Measurements from ENCODE around the gene SLC9A9. TPM values are rescaled to one million over a fixed set of nuclear protein-coding genes. Genes with fewer than 3 reads are reported as not detected.
"Not testable (repeated sequence)": the region's sequence is repeated elsewhere in the genome, so short reads cannot be mapped to it uniquely, and the experiment has no call there.

Gene SLC9A9
- total RNA-seq, 1 experiment from 2014 or later, result 0.20 TPM

DNA sequence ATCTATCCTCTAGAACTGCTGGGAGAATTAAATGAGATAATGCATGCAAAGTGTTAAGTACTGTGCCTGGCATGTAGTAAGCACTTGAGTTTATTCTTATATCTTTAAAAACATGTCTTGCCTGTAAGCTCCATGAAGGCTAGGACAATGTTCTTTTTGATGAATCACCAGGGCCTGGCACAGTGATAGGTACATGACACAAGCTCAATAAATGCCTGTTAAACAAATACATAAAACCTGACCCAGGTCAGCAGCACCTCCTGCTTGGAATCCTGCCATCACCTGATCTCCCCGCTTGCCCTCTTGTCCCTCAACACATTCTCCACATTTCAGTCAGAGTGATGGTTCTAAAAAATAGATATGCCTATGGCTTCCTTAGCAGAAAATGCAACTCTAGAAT is 541.9 kb downstream of the SLC9A9 start:
- Histone ChIP-seq H3K36me3 (no peaks in the 10 kb centered on the region), H3K4me3 (no peak overlapping the region), H3K9me3 (no peaks in the 10 kb centered on the region), H3K27me3 (no peaks in the 10 kb centered on the region)
- DNase-seq, result no peak

DNA sequence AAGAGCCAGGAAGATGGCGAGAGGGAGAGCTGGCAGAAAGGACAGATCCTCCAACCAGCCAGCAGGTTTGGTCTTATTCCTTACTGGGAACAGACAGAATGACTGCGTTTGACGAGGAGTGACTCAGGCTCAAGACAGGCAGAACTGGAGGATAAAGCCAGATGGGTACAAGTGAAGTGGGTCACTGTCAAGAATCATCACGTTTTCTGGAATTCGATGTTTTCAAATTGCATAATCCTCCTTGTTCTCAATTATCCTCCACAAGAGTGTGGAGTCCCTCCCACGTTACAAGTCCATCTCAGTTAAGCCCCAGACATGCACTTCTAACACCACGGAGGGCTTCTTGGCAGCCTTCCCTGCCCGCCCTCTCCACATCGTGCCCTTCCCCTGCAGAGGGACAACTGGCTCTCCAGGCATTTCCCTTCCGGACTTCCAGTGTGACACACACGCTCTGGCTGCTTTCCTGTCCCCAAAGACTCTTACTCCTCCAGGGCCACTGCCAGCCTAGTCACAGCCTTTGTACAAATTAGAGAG is 545.6 kb downstream of the SLC9A9 start:
- Histone ChIP-seq H3K9me3 (no peaks in the 10 kb centered on the region), H3K27me3 (no peaks in the 10 kb centered on the region), H3K36me3 (no peaks in the 10 kb centered on the region), H3K4me3 (no peak overlapping the region)
- DNase-seq, result peak; percentile 75

DNA sequence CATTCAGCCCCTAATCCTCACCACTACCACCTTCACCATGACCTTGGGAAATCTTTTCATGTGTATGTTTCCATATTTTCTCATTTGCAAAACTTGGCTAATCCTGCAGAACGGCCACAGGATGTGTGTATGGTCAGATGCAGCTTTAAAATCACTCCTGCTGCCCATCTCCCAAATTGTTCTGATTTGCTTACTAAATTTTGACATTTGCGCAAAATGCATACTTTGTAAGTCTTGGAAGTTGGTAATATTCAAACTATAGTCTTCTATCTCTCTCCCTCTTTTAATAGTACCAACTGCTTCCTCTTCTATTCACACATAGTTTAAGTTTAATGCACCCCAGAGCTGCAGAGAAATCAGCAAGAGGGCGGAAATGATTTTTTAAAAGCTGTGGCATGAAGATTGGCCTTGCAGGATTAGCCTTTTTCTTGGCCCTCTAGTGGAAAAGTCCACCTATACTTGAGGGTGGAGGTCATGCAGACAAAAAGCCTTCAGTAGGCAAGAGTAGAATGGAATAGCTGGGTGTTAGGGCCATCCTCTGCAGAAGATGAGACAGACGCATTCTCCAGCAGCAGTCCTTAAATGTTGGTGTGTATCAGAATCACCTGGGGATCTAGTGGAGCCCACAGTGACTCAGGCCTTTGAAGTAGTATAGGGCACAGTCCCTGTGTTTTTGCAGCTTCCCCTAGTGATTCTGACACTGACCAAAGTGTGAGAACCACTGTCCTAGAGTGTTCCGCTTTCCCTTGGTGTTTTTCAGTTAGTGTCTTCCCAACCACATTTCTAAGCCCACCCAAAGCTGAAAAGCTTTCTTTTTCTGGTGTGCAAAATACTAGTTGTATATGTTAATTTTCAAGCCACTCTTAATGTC is 547.0 kb downstream of the SLC9A9 start:
- no peak for DNase-seq
- Histone ChIP-seq H3K9me3 (no peaks in the 10 kb centered on the region), H3K27me3 (no peaks in the 10 kb centered on the region), H3K36me3 (no peaks in the 10 kb centered on the region), H3K4me3 (no peak overlapping the region)

DNA sequence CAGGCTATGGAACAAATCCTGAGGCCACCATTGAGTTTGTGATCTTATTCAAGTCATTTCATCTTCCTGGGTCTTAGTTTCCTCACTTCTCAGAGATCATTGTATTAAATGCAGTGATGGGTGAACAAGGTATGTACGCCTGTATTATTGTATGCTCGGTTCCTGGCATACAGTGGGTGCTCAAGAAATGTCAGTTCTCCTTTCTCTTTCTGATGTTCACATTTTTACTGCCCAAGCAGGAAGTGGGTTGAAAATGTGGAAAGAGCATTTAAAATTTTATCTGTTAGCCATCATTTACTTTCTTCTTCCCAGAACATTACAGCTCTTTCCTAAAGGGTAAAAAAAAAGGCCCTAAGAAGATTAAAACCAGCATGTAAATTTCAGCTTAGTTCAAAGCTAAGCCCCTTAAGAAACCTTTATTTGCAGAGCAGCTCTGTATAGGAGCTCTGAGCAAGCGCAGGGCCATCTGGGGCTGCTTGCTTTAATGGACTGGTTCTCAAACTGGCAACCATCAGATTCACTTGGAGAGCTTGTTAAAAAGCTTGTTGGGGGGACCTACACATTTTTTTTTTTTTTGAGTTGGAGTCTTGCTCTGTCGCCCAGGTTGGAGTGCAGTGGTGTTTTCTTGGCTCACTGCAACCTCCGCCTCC is 549.3 kb downstream of the SLC9A9 start:
- no peak for DNase-seq
- H3K36me3 ChIP-seq, result no peaks in the 10 kb centered on the region
- H3K4me3 ChIP-seq, result no peak overlapping the region
- no peaks in the 10 kb centered on the region for H3K27me3 ChIP-seq
- H3K9me3 ChIP-seq, result no peaks in the 10 kb centered on the region

DNA sequence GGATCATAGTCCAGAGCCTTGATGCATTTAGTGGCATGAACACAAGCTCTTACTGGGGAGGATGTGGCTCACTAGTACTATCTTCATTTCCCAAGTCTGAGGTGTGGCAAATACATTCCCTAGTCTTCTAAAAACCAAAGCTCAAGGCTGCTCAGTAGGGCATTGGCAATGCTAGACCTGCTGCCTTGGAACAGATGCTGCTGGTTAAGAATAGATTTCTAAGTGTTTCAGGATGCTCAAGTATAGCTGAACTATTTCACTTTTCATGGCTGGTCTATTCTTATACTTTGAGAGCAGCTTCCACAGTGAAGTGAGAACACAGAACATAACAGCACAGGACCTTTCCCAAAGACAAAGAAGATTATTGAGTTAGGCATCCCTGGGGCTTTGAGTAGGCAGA is 549.9 kb downstream of the SLC9A9 start:
- H3K9me3 ChIP-seq, result no peaks in the 10 kb centered on the region
- no peak overlapping the region for H3K4me3 ChIP-seq
- DNase-seq, result no peak
- no peaks in the 10 kb centered on the region for H3K27me3 ChIP-seq
- no peaks in the 10 kb centered on the region for H3K36me3 ChIP-seq

DNA sequence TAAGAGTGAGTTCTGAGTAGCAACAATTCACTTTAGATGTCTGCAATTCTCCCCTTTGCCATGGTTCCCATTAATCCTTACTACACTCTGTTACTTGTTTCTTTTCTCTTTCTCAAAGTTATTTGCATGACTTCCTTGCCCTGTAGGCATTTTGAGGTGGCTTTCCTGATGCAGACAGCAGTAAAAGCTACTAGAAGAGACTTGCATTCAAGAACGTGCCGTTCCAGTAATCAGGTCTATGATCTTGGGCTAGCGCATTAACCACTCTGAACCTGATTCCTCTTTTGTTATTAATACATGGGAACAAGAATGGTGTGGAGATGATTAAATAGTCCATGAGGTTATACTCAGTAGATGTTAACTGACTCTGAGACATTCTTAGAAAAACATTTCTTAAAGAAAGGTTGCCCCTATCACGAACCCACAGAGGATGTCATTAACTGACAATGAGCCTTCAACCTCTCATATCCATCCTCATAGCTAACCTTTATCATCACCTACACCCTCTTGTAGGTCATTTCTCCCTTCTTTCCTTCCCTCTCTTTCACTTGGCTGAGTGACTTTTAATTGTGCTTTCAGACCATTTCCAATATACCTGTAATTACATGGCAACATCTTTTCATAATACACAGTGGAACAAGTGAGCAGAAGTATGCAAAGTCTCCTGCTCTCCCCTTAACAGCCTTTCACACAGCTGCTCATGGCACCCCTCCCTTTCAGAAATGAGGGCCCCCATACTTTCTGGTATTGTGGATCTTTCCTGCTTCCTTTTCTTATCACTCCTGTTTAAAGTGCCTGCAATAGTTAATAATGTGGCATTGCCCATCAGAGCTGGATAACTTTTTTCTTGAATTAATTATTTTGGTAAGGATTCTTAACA is 552.8 kb downstream of the SLC9A9 start:
- H3K9me3 ChIP-seq, result no peaks in the 10 kb centered on the region
- H3K27me3 ChIP-seq, result no peaks in the 10 kb centered on the region
- no peak for DNase-seq
- no peaks in the 10 kb centered on the region for H3K36me3 ChIP-seq
- H3K4me3 ChIP-seq, result no peak overlapping the region

DNA sequence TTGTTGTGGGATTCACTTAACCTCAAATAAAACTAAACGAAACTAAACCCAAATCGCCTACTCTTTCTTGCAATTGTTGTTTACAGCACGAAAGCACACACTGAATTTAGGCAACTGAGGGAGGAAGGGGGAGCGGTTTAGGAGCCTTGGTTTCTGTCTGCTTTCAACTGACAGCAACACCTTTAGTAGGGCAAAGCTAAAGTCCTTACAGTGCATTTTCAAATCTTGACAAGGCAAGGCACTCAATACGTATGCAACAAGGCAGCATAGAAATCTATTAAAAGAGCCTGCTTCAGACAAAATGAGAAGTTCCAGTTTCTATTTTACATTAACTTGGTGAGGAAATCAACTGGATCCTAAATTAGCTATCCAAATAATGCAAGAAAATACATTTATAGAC is 554.1 kb downstream of the SLC9A9 start:
- Histone ChIP-seq H3K9me3 (no peaks in the 10 kb centered on the region), H3K36me3 (no peaks in the 10 kb centered on the region), H3K27me3 (no peaks in the 10 kb centered on the region), H3K4me3 (no peak overlapping the region)
- no peak for DNase-seq

DNA sequence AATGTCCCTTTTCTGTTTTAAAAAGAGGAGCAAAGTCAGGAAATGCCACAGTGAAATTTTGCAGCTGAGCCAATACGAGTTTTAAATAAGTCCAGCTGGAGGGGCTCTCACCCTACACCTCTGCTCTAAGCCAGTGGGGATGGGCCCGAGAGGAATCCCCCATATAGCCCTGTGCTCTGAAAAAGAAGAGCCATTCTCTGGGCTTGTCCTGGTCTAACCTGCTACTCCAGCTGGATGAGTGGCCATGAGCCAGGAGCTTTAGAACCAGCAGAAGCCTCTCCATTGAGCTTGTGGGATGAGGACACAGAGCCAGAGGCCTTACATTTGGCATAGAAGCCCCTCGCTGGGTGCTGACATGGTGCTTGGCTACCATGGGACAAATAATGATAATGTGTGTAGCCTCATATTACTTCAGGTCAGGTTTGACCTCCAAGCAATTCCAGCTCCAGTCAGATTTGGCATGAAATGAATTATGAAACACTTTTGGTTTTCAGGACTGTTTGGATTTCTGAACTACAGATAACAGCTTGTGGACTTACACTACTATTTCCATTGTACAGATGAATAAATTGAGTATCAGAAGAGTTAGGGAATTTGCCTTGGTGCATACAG is 556.3 kb downstream of the SLC9A9 start:
- Histone ChIP-seq H3K4me3 (no peak overlapping the region), H3K27me3 (no peaks in the 10 kb centered on the region; the same call in none of the 2 replicates), H3K36me3 (no peaks in the 10 kb centered on the region), H3K9me3 (no peaks in the 10 kb centered on the region)
- no peak for DNase-seq

DNA sequence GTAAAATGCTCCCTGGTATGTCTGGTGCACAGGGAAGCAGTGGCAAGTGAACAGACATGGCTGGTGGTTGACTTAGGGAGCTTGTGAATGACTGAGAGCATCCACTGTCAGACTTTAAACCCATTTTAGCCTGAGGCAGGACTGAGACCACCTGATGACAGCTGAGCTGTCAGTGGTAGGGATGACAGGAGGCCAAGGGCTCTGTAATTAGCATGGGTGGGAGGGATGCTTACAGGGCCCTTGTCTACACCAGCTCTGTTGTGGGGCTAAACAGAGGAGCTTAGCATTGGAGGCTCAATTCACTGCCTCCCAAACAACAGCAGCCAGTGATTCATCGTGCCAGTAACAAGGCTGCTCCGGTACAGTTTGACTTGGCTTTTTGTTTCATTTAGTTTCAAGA is 559.3 kb downstream of the SLC9A9 start:
- no peaks in the 10 kb centered on the region for H3K36me3 ChIP-seq
- peaks cover 3% of the 10 kb centered on the region for H3K27me3 ChIP-seq
- H3K4me3 ChIP-seq, result no peak overlapping the region
- H3K9me3 ChIP-seq, result no peaks in the 10 kb centered on the region
- no peak for DNase-seq

DNA sequence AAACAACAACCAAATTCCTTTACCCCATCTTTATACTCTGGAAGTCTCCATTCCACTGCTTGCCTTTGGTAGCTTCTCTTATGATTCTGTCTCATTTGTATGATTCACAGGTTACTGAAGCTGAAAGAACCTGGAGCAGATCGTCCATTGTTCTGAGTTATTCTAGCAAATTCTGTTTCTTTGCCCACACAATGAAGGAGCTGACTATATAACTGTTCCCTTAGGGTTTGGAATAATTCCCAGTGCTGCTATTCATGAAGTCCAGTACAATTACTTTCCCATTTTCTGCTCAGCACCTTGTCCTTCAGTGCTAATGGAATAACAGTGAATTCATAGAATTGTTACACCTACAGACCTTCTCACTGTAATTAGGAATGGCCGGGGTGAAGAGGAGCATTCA is 560.9 kb downstream of the SLC9A9 start:
- Histone ChIP-seq H3K27me3 (peaks cover 3% of the 10 kb centered on the region), H3K9me3 (no peaks in the 10 kb centered on the region), H3K36me3 (no peaks in the 10 kb centered on the region), H3K4me3 (no peak overlapping the region)
- no peak for DNase-seq

DNA sequence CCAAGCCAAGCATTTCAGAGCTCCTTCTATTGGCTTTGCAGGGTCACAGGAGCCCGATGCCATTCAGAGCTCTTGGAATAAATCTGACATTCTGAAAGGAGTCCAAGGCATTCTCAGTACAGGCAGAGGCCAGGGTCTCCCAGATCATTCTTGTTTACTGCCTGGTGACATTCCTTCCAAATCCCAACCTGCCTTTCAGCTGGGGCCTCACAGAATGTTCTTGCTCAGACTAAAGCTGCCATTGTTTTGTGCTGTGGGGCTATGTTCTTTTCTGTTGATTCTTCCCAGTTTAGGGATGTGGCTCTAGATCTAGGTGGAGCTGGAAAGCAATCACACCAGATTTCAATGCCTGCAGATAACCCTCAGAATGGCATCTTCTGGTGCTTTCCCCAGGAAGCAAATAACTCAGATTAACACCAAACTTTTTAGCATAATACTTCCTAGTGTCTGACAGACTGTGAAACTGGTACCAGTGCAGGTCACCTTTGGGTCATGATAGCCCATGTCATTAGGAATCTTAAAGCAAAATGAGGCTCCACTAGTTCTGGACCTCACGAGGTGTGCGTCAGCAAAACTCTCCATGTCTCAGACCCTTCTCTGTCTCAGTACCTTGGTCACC is 561.8 kb downstream of the SLC9A9 start:
- H3K36me3 ChIP-seq, result no peaks in the 10 kb centered on the region
- DNase-seq, result no peak
- H3K4me3 ChIP-seq, result no peak overlapping the region
- no peaks in the 10 kb centered on the region for H3K9me3 ChIP-seq
- peaks cover 3% of the 10 kb centered on the region for H3K27me3 ChIP-seq

DNA sequence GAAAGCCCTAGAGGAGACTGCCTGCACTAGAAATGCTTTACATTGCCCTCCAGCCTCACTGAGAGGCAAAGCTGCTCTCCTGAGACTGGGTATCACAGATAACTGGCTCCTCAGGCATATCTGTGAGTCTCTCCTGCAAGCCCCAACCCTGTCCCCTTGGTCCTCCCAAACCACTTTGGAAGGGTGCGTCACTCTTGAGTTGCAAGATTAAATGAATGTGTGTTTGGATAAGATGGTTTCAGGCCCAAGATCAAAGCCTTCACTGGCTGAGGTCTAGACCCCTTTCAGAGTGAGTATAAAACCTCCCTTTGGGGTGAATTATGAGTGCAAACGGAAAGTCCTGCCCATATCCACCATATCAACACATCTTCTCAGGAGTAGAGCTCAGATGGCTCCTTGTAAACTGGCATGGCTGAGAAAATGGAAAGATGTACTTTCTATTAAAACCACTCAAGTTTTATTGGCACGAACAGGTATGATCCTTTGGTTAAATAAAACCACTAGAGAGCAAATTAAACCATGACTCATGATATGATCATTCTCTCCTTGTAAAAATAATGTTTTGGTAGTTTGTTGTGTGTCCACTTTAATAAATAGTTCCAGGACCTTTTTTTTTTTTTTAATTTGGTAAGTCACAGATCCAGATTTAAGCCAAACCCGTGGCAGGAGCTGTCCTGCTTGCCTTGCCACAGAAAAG is 564.7 kb downstream of the SLC9A9 start:
- no peaks in the 10 kb centered on the region for H3K36me3 ChIP-seq
- H3K9me3 ChIP-seq, result no peaks in the 10 kb centered on the region
- peaks cover 3% of the 10 kb centered on the region for H3K27me3 ChIP-seq
- no peak for DNase-seq
- H3K4me3 ChIP-seq, result no peak overlapping the region

DNA sequence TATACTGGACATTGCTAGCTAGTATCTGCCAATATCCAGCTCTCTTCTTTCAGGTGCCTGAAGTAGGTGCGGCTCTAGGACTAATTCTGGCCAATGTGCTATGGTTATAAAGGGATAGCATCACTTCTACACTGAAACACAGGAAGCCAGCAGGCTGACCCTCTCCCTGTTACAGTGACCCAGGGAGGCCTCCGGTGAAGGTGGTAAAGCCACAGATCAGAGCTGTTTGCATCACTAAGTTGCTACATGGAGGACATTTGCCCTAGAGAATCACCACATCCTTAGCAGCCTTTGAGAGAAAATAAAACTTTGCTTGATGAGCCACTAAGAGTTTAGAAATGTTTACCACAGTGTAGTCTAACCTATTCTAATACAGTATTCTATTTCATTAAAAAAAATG is 567.3 kb downstream of the SLC9A9 start:
- no peaks in the 10 kb centered on the region for H3K9me3 ChIP-seq
- peaks cover 3% of the 10 kb centered on the region; the same call in 1 of the 2 replicates for H3K27me3 ChIP-seq
- no peak overlapping the region for H3K4me3 ChIP-seq
- DNase-seq, result no peak
- no peaks in the 10 kb centered on the region for H3K36me3 ChIP-seq

DNA sequence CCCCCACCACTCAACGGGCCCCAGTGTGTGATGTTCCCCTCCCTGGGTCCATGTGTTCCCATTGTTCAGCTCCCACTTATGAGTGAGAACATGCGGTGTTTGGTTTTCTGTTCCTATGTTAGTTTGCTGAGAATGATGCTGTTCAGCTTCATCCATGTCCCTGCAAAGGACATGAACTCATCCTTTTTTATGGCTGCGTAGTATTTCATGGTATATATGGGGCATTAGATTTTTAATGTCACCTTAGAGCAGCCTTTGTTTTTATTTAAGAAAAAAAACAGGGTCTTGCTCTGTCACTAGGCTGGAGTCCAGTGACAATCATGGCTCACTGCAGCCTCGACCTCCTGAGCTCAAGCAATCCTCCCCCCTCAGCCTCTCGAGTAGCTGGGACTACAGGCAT is 568.7 kb downstream of the SLC9A9 start:
- H3K4me3 ChIP-seq, H3K36me3 ChIP-seq, H3K9me3 ChIP-seq, H3K27me3 ChIP-seq, DNase-seq: not testable (repeated sequence)

DNA sequence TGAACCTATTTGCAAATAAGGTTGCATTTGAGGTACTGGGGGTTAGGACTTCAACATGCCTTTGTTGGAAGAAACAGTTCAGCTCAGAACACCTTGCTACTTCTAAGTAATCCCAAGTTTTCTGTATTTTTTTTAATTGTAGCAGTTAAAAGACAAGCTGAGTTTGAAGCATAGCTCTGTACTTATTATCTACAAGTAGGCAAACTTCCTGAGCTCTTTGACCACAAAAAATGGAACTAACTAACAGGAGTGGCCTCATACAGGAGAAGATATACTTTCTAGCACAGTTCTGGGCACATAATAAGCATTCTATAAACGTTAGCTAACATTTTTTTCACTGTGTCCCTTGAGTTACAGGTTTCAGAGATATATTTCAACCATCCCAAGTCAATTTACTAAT is 569.5 kb downstream of the SLC9A9 start:
- no peaks in the 10 kb centered on the region for H3K9me3 ChIP-seq
- H3K4me3 ChIP-seq, result no peak overlapping the region
- H3K36me3 ChIP-seq, result no peaks in the 10 kb centered on the region
- peaks cover 5% of the 10 kb centered on the region; the same call in 1 of the 2 replicates for H3K27me3 ChIP-seq
- DNase-seq, result no peak

DNA sequence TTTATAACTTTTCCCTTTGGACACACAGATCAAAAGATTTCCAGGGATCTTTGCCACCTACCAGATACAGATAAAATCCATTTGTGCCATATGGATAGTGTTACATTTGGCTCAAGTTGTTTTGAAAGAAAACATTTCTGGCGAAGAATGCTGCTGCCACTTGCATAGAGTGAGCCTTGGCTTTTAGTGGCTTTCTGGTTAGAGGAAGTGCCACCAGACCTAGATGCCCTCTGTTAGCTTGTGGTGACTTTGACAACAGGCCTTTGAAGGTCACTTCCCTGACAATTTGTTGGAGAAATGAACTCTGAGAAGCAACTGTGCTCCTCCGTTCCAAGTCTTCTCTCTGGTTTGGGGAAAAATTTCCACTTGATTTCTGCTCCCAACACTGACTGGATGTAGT is 570.7 kb downstream of the SLC9A9 start:
- Histone ChIP-seq H3K36me3 (no peaks in the 10 kb centered on the region), H3K9me3 (no peaks in the 10 kb centered on the region), H3K27me3 (peaks cover 5% of the 10 kb centered on the region; the same call in 1 of the 2 replicates), H3K4me3 (no peak overlapping the region)
- DNase-seq, result no peak

All from MG63 (cell line).